NCI-H2227 (cell line): Measurements from ENCODE around the gene HOXC10.

Source experiments
- DNase-seq: peaks from one replicate; lab custom pipeline; 2025; ENCODE audit not compliant: unreplicated experiment; lab: John Stamatoyannopoulos, UW

Gene HOXC10

DNA sequence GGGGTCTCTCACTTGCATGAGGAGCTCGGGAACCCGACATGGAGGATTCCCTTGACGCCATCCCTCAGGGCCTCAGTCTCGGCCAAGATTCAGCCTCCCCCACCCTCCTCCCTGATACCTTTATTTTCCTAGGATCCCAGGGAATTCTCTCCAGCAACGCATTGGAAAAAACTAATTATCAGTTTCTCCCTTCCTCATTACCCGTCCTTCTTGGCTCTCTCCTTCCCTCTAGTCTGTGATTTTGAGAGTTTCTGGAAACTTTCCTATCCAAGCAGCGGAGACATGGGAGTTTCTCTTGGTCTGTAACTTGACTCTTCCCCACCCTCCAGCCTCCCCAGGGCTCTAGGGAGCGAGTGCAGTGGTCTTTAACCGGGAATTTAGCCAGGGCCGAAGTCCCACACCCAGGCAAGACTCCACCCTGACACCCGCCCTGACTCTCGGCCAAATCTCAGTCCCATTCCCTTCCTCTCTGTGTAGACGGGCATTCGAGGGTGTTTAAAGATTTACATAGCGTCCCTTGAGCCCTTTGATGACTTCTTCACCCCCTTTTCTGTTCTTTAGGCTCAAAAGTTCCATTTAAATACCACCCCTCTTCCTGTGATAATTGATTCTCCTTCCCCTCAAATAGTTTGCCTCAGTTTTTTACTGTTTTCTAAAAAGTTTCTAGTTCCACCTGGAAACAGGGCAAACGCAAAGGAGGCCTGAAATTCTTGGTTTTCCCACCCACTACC is 54.6 kb downstream of the HOXC10 start:
- no peak for DNase-seq
